H1 (cell line): Measurements from ENCODE around the gene GABRA4. TPM values are rescaled to one million over a fixed set of nuclear protein-coding genes. Genes with fewer than 3 reads are reported as not detected.
A peak's percentile ranks its signal among the peaks of the same experiment; 100 is the strongest.

Experiments
- CTCF ChIA-PET: fragments of 300-600 bp; sonication (Branson Sonifier 250); formaldehyde crosslinking; loops from one replicate; lab custom pipeline; 2021; ENCODE audit not compliant: partially characterized antibody; lab: Charles Lee
- POLR2A ChIA-PET: fragments of 300-600 bp; sonication (Branson Sonifier 250); formaldehyde crosslinking; loops from one replicate; lab custom pipeline; 2021; ENCODE audit warnings: inconsistent platforms; ENCODE audit not compliant: partially characterized antibody; lab: Charles Lee
- DNase-seq, 2 experiments: peaks; one replicate each; pipeline versions ENCODE4 v3.0.0 to v3.0.0-alpha.2; 2010 to 2022; ENCODE audit warnings: low spot score in 2 of 2, low read depth in 1 of 2, mixed read lengths in 1 of 2
- FAIRE-seq: peaks from 2 replicates; lab custom pipeline; 2011; peaks lifted over from hg19 to GRCh38; lab: Jason Lieb, UNC
- H2AFZ ChIP-seq: 2 replicates; pipeline ENCODE4 v1.8.1; 2012; ENCODE audit warnings: low read length, inconsistent platforms
- H2AK5ac ChIP-seq: 2 replicates; pipeline ENCODE4 v1.6.1; 2013; ENCODE audit warnings: low read depth, low read length
- H2BK120ac ChIP-seq: replicated peaks from 2 replicates; pipeline ENCODE3; 2013; ENCODE audit warnings: low read depth, low read length, inconsistent platforms
- H2BK12ac ChIP-seq: 2 replicates; pipeline ENCODE4 v1.6.1; 2013; ENCODE audit warnings: low read depth, low read length
- H2BK15ac ChIP-seq: 2 replicates; pipeline ENCODE4 v1.6.1; 2013; ENCODE audit warnings: low read length
- H2BK20ac ChIP-seq: 2 replicates; pipeline ENCODE4 v1.6.1; 2013; ENCODE audit warnings: low read length
- H2BK5ac ChIP-seq: 2 replicates; pipeline ENCODE4 v1.6.1; 2013; ENCODE audit warnings: low read depth, low read length
- H3K14ac ChIP-seq: 2 replicates; pipeline ENCODE4 v1.6.1; 2013; ENCODE audit warnings: inconsistent platforms; ENCODE audit not compliant: insufficient read length
- H3K18ac ChIP-seq: 2 replicates; pipeline ENCODE4 v1.6.1; 2013; ENCODE audit warnings: low read length; ENCODE audit errors: extremely low read depth
- H3K23ac ChIP-seq: 2 replicates; pipeline ENCODE4 v1.6.1; 2013; ENCODE audit warnings: inconsistent platforms; ENCODE audit not compliant: insufficient read length
- H3K23me2 ChIP-seq: 2 replicates; pipeline ENCODE4 v1.6.1; 2013; ENCODE audit warnings: low read depth, low read length
- H3K27ac ChIP-seq: 2 replicates; pipeline ENCODE4 v1.6.1; 2011; ENCODE audit warnings: low read depth, low read length, inconsistent platforms
- H3K27me3 ChIP-seq, 4 experiments: replicated peaks in 1 of 4; 1 replicate in 1 of 4; 2 replicates in 3 of 4; pipeline versions ENCODE4 v1.6.1 to v1.8.1; 2011 to 2013; ENCODE audit warnings: low read length in 3 of 4, mild to moderate bottlenecking in 3 of 4, inconsistent platforms in 2 of 4, mixed read lengths in 2 of 4, moderate library complexity in 1 of 4; ENCODE audit not compliant: control insufficient read depth in 3 of 4, insufficient read depth in 3 of 4; ENCODE audit errors: extremely low read depth in 1 of 4
- H3K36me3 ChIP-seq, 4 experiments: 2 replicates each; pipeline versions ENCODE4 v1.6.1 to v1.8.1; 2011 to 2013; ENCODE audit warnings: mild to moderate bottlenecking in 4 of 4, low read length in 3 of 4, moderate library complexity in 2 of 4, control low read depth in 1 of 4, inconsistent platforms in 1 of 4; ENCODE audit not compliant: insufficient read depth in 4 of 4, control insufficient read depth in 2 of 4
- H3K4ac ChIP-seq: replicated peaks from 2 replicates; pipeline ENCODE3; 2013; ENCODE audit warnings: low read length, low read depth, mixed read lengths, inconsistent platforms; ENCODE audit not compliant: insufficient read length
- H3K4me1 ChIP-seq, 4 experiments: replicated peaks in 1 of 4; 1 replicate in 1 of 4; 2 replicates in 3 of 4; pipeline versions ENCODE4 v1.6.1 to v1.8.1; 2011 to 2013; ENCODE audit warnings: low read length in 3 of 4, inconsistent platforms in 2 of 4, mixed read lengths in 1 of 4; ENCODE audit not compliant: insufficient read depth in 4 of 4, control insufficient read depth in 3 of 4
- H3K4me2 ChIP-seq, 2 experiments: 2 replicates each; pipeline versions ENCODE4 v1.6.1 to v1.8.1; 2011 to 2013; ENCODE audit warnings: low read depth in 2 of 2, low read length in 2 of 2, control low read depth in 1 of 2, inconsistent platforms in 1 of 2, mild to moderate bottlenecking in 1 of 2; ENCODE audit not compliant: insufficient read depth in 1 of 2
- H3K4me3 ChIP-seq, 4 experiments: fragments of 200-600, 300-600 bp in 1 of 4; sonication (generic), shearing (Covaris generic), sonication (Bioruptor Twin) in 1 of 4; 2 replicates each; pipeline versions ENCODE4 v1.5.1 to v1.8.1; 2011 to 2016; ENCODE audit warnings: low read length in 4 of 4, low read depth in 3 of 4, control low read depth in 2 of 4, inconsistent platforms in 2 of 4, mild to moderate bottlenecking in 2 of 4, mixed read lengths in 1 of 4, moderate library complexity in 1 of 4; ENCODE audit not compliant: insufficient read depth in 2 of 4; ENCODE audit errors: extremely low read depth in 1 of 4
- H3K56ac ChIP-seq: replicated peaks from 2 replicates; pipeline ENCODE3; 2013; ENCODE audit warnings: low read depth, mild to moderate bottlenecking, mixed read lengths, low read length, inconsistent platforms; ENCODE audit not compliant: insufficient read length
- H3K79me1 ChIP-seq: 2 replicates; pipeline ENCODE4 v1.6.1; 2013; ENCODE audit warnings: low read depth, low read length, control low read depth
- H3K79me2 ChIP-seq, 2 experiments: 2 replicates each; pipeline versions ENCODE4 v1.6.1 to v1.8.1; 2012 to 2013; ENCODE audit warnings: low read length in 2 of 2, mild to moderate bottlenecking in 2 of 2, inconsistent platforms in 1 of 2; ENCODE audit not compliant: insufficient read depth in 2 of 2, control insufficient read depth in 1 of 2
- H3K9ac ChIP-seq, 4 experiments: replicated peaks in 1 of 4; 1 replicate in 1 of 4; 2 replicates in 3 of 4; pipeline versions ENCODE4 v1.6.1 to v1.8.1; 2011 to 2013; ENCODE audit warnings: low read depth in 3 of 4, low read length in 3 of 4, control low read depth in 2 of 4, mild to moderate bottlenecking in 2 of 4, moderate library complexity in 2 of 4, inconsistent platforms in 1 of 4; ENCODE audit errors: extremely low read depth in 1 of 4
- H3K9me3 ChIP-seq, 2 experiments: 2 replicates each; pipeline versions ENCODE4 v1.6.1 to v1.8.1; 2012 to 2013; ENCODE audit warnings: mild to moderate bottlenecking in 2 of 2, moderate library complexity in 2 of 2, control low read depth in 1 of 2, inconsistent platforms in 1 of 2, low read depth in 1 of 2, low read length in 1 of 2, mixed read lengths in 1 of 2; ENCODE audit not compliant: insufficient read depth in 2 of 2
- H4K20me1 ChIP-seq, 2 experiments: replicated peaks in 1 of 2; 2 replicates each; pipeline versions ENCODE3 to v1.8.1; 2011 to 2013; ENCODE audit warnings: inconsistent platforms in 2 of 2, low read length in 2 of 2, mild to moderate bottlenecking in 1 of 2; ENCODE audit not compliant: insufficient read depth in 2 of 2, control insufficient read depth in 1 of 2
- H4K5ac ChIP-seq: 2 replicates; pipeline ENCODE4 v1.6.1; 2013; ENCODE audit warnings: low read length, low read depth, mixed read lengths, inconsistent platforms; ENCODE audit not compliant: insufficient read length
- H4K8ac ChIP-seq: 2 replicates; pipeline ENCODE4 v1.8.0; 2013; ENCODE audit warnings: mild to moderate bottlenecking, moderate library complexity, low read length, inconsistent platforms; ENCODE audit not compliant: insufficient read depth; ENCODE audit errors: extremely low read depth
- H4K91ac ChIP-seq: replicated peaks from 2 replicates; pipeline ENCODE3; 2013; ENCODE audit warnings: low read length, mixed read lengths, inconsistent platforms; ENCODE audit not compliant: insufficient read length
- CHD1 ChIP-seq: IDR thresholded peaks from 2 replicates; pipeline ENCODE4 v1.6.1; 2012; ENCODE audit warnings: low read depth, low read length, improper control_type of control experiment
- CHD2 ChIP-seq: IDR thresholded peaks from 2 replicates; pipeline ENCODE4 v1.6.1; 2012; ENCODE audit warnings: low read length, improper control_type of control experiment
- EGR1 ChIP-seq: IDR thresholded peaks from 2 replicates; pipeline ENCODE4 v1.6.1; 2011; ENCODE audit warnings: low read depth, low read length, borderline replicate concordance
- FOSL1 ChIP-seq: IDR thresholded peaks from 2 replicates; pipeline ENCODE4 v1.6.1; 2011; ENCODE audit warnings: mild to moderate bottlenecking, low read depth, low read length, moderate library complexity; ENCODE audit not compliant: insufficient read depth
- HDAC2 ChIP-seq, 2 experiments: fragments of 300-600 bp in 1 of 2; sonication (generic) in 1 of 2; IDR thresholded peaks; 2 replicates each; pipeline ENCODE4 v1.6.1; 2011 to 2012; ENCODE audit warnings: low read depth in 2 of 2, low read length in 2 of 2, mild to moderate bottlenecking in 2 of 2, moderate library complexity in 2 of 2, borderline replicate concordance in 1 of 2, inconsistent platforms in 1 of 2
- HDAC6 ChIP-seq: IDR thresholded peaks from one replicate; pipeline ENCODE4 v1.7.1; 2012; ENCODE audit warnings: low read depth, mild to moderate bottlenecking, inconsistent platforms, low read length, moderate library complexity
- JUND ChIP-seq: IDR thresholded peaks from 2 replicates; pipeline ENCODE4 v1.6.1; 2011; ENCODE audit warnings: mild to moderate bottlenecking, improper control_type of control experiment, low read length
- KDM5A ChIP-seq: fragments of 200-600 bp; IDR thresholded peaks from 2 replicates; pipeline ENCODE4 v1.7.1; 2012; ENCODE audit warnings: mild to moderate bottlenecking, low read length, inconsistent platforms, mixed read lengths
- MAFK ChIP-seq: IDR thresholded peaks from 2 replicates; pipeline ENCODE4 v1.6.1; 2012; ENCODE audit warnings: low read depth, mild to moderate bottlenecking, improper control_type of control experiment, low read length
- NRF1 ChIP-seq: IDR thresholded peaks from 2 replicates; pipeline ENCODE4 v1.6.1; 2011; ENCODE audit warnings: mild to moderate bottlenecking, low read depth, low read length, improper control_type of control experiment
- RNF2 ChIP-seq: fragments of 200-900, 300-1000 bp; sonication (generic); IDR thresholded peaks from 2 replicates; pipeline ENCODE4 v1.7.1; 2016; ENCODE audit warnings: borderline replicate concordance, low read depth, mild to moderate bottlenecking, antibody characterized with exemption, low read length; ENCODE audit not compliant: poor library complexity, severe bottlenecking; ENCODE audit errors: missing control alignments
- RXRA ChIP-seq: IDR thresholded peaks from 2 replicates; pipeline ENCODE4 v1.6.1; 2011; ENCODE audit warnings: low read depth, mild to moderate bottlenecking, low read length, moderate library complexity; ENCODE audit not compliant: insufficient read depth
- SIRT6 ChIP-seq: IDR thresholded peaks from one replicate; pipeline ENCODE4 v1.7.1; 2012; ENCODE audit warnings: low read length, inconsistent platforms
- SP1 ChIP-seq: IDR thresholded peaks from 2 replicates; pipeline ENCODE4 v1.6.1; 2011; ENCODE audit warnings: low read depth, low read length
- TBP ChIP-seq: IDR thresholded peaks from 2 replicates; pipeline ENCODE4 v1.6.1; 2011; ENCODE audit warnings: low read depth, low read length, improper control_type of control experiment
- WGBS, 2 experiments: shearing (Covaris generic) in 1 of 2; methylation state at CpG; one replicate each; pipeline versions ENCODE4 v1.1.6 to v1.1.7; 2013 to 2015; ENCODE audit warnings: low lambda C conversion rate in 2 of 2, mixed read lengths in 2 of 2, inconsistent platforms in 1 of 2, low coverage in 1 of 2, missing lambda C conversion rate in 1 of 2; ENCODE audit not compliant: insufficient replicate concordance in 2 of 2, insufficient coverage in 1 of 2, insufficient read length in 1 of 2; ENCODE audit errors: extremely low coverage in 1 of 2, missing lambda C conversion rate in 1 of 2; 5-methylcytosine and 5-hydroxymethylcytosine counted together
- polyA plus RNA-seq, 7 experiments: library from polyadenylated mRNA; depleted of rRNA in 3 of 7; stranded (reverse) in 5 of 7; unstranded in 2 of 7; fragments of >200 nt in 5 of 7; fragments of 200-250 nt in 2 of 7; gene quantifications; 1 replicate in 5 of 7; 2 replicates in 1 of 7; 4 replicates in 1 of 7; pipeline versions ENCODE4 v1.2.1 to v1.2.3, GENCODE V29; 2011 to 2013; ENCODE audit warnings: missing spikeins in 2 of 7, mixed read lengths in 2 of 7
- total RNA-seq: library from RNA; stranded (reverse); fragmentation: NEBNext Ultra II Directional; extraction: Animal tissue kit (Norgen Biotek cat#: 25700); gene quantifications from 2 replicates; pipeline ENCODE4 v1.2.1, GENCODE V29; 2021

The GABRA4 gene
- total and polyA plus RNA-seq, 2 of the 8 experiments (the other 6 are each of a cell fraction or from before 2014, with no cell fraction given): 0.09 to 0.37 TPM

- no peak within 1 kb of the TSS for H2BK12ac ChIP-seq
- DNase-seq: no peak
- no peak within 1 kb of the TSS for H4K8ac ChIP-seq
- WGBS, 2 experiments: 96% methylated on average over 12 of the region's 12 CpGs; no CpG with 5 or more reads in 1 of the 2 experiments
- no peaks in the 10 kb centered on the region for H3K36me3 ChIP-seq
- no peak within 1 kb of the TSS for H3K18ac ChIP-seq
- H3K27ac ChIP-seq: no peak within 1 kb of the TSS
- no peak within 1 kb of the TSS for H3K56ac ChIP-seq
- H3K14ac ChIP-seq: no peak within 1 kb of the TSS
- H3K23ac ChIP-seq: no peak within 1 kb of the TSS
- peak within 1 kb of the TSS; percentile 32; the same call in 1 of the 2 replicates for H2AFZ ChIP-seq
- no peak within 1 kb of the TSS for H3K9ac ChIP-seq
- H3K79me1 ChIP-seq: no peaks in the 10 kb centered on the region
- POLR2A ChIA-PET: no interaction called here
- H2BK5ac ChIP-seq: no peak within 1 kb of the TSS
- H3K27me3 ChIP-seq: no peaks in the 10 kb centered on the region
- no peak within 1 kb of the TSS for H2BK15ac ChIP-seq
- no peak within 1 kb of the TSS for H2AK5ac ChIP-seq
- H4K5ac ChIP-seq: no peak within 1 kb of the TSS
- H4K91ac ChIP-seq: no peak within 1 kb of the TSS
- no peak within 1 kb of the TSS for H3K4me3 ChIP-seq
- CTCF ChIA-PET: interaction anchor here (0.6 to 0.7 kb wide), 3 partner anchors 72 to 1387 kb away, joined by 4 to 6 read pairs (median 4); no protein-coding TSS in a partner anchor
- H3K23me2 ChIP-seq: no peaks in the 10 kb centered on the region
- no peaks in the 10 kb centered on the region for H4K20me1 ChIP-seq
- no peaks in the 10 kb centered on the region for H3K4me1 ChIP-seq
- no peak within 1 kb of the TSS for H3K4ac ChIP-seq
- no peak within 1 kb of the TSS for H2BK120ac ChIP-seq
- no peaks in the 10 kb centered on the region for H3K79me2 ChIP-seq
- H2BK20ac ChIP-seq: no peak within 1 kb of the TSS
- FAIRE-seq: no peak
- H3K4me2 ChIP-seq: no peak within 1 kb of the TSS
- H3K9me3 ChIP-seq: no peaks in the 10 kb centered on the region
- TF ChIP-seq FOSL1 (no peak), NRF1 (no peak), SP1 (no peak), HDAC6 (no peak), MAFK (no peak), SIRT6 (no peak), KDM5A (no peak), TBP (no peak), RNF2 (no peak), CHD1 (no peak), RXRA (no peak), JUND (no peak), EGR1 (no peak), HDAC2 (IDR thresholded peaks at IDR 0.05; ENCODE audit: borderline replicate concordance in 1 of 2, low read depth in 2 of 2, low read length in 2 of 2) (no peak), CHD2 (no peak)
These were observed 84.3 kb downstream of the GABRA4 start, which contains the start of gene COX7B2 for GRCh38 chr4:46909078-46909477. Gene COX7B2 (minus strand): TSS chr4:46909245. CDS start chr4:46735192, 174,053 bp downstream.
